ENCODE measurements around the gene ZFYVE9. TPM values are rescaled to one million over a fixed set of nuclear protein-coding genes. Genes with fewer than 3 reads are reported as not detected.

The ZFYVE9 gene
- polyA plus RNA-seq, 3 donors: 0.09 TPM; not detected in 2

DNA sequence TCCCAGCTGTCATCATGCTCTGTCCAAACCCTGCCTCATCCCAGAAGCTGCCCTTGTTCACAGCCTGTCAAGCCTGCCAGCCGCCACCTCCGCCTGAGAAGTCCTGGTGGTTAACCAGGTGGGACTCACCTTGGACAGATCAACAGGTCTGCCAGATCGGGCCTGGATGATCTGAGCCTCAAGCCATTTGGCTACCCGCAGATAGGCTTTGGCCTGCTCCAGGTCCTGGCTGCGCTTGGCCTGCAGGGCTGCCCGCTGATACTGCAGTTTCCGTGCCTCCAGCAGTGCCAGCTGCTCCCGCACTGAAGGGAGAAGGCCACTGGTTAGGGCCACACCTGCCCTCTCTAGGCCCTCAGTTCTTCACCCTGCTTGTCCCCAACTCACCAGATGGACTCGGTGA lies 215.5 kb downstream of the ZFYVE9 start:
- Histone ChIP-seq H3K4me1 (ENCODE audit: control insufficient read depth in 1 of 2, insufficient read depth in 2 of 2, low read length in 2 of 2) (no peaks in the 10 kb centered on the region), H3K27ac (ENCODE audit: low read depth in 1 of 2, low read length in 2 of 2) (no peak overlapping the region), H2AFZ (ENCODE audit: insufficient read depth, low read depth, low read length, poor library complexity, severe bottlenecking) (no peak overlapping the region), H3K4me3 (replicated peaks in 1 of 3; ENCODE audit: low read depth in 2 of 3, low read length in 3 of 3) (no peak overlapping the region), H3K27me3 (ENCODE audit: control insufficient read depth in 2 of 2, insufficient read depth in 2 of 2, low read length in 2 of 2) (no peaks in the 10 kb centered on the region), H3K9ac (ENCODE audit: insufficient read depth, low read length, poor library complexity, severe bottlenecking) (no peak overlapping the region), H3K9me3 (replicated peaks in 1 of 2; ENCODE audit: control insufficient read depth in 1 of 2, insufficient read depth in 1 of 2, low read length in 2 of 2) (no peaks in the 10 kb centered on the region), H3K36me3 (replicated peaks in 1 of 2; ENCODE audit: control insufficient read depth in 1 of 2, insufficient read depth in 2 of 2, low read length in 2 of 2) (peaks cover 100% of the 10 kb centered on the region in 2 donors), H3K4me2 (replicated peaks; ENCODE audit: extremely low read depth, low read length, poor library complexity, severe bottlenecking) (no peak overlapping the region), H4K20me1 (ENCODE audit: insufficient read depth, low read length) (peaks cover 2% of the 10 kb centered on the region), H3K79me2 (ENCODE audit: insufficient read depth, low read length) (peaks cover under 1% of the 10 kb centered on the region)
- Mint-ChIP-seq H3K4me1 (no peaks in the 10 kb centered on the region), H3K4me3 (no peak overlapping the region), H3K27ac (no peak overlapping the region), H3K9me3 (peaks cover 0 to 2% (median 0%) of the 10 kb centered on the region in 7 donors), H3K36me3 (peaks cover 96 to 100% of the 10 kb centered on the region in 2 donors), H3K27me3 (ENCODE audit: low read depth in 3 of 3) (peaks cover 0 to 2% (median 0%) of the 10 kb centered on the region in 3 donors)
- DNase-seq: no peak
- WGBS (ENCODE audit: insufficient coverage): 97% methylated on average over 8 of the region's 9 CpGs
- TF ChIP-seq, protein P1, sequence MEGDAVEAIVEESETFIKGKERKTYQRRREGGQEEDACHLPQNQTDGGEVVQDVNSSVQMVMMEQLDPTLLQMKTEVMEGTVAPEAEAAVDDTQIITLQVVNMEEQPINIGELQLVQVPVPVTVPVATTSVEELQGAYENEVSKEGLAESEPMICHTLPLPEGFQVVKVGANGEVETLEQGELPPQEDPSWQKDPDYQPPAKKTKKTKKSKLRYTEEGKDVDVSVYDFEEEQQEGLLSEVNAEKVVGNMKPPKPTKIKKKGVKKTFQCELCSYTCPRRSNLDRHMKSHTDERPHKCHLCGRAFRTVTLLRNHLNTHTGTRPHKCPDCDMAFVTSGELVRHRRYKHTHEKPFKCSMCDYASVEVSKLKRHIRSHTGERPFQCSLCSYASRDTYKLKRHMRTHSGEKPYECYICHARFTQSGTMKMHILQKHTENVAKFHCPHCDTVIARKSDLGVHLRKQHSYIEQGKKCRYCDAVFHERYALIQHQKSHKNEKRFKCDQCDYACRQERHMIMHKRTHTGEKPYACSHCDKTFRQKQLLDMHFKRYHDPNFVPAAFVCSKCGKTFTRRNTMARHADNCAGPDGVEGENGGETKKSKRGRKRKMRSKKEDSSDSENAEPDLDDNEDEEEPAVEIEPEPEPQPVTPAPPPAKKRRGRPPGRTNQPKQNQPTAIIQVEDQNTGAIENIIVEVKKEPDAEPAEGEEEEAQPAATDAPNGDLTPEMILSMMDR (IDR thresholded peaks at IDR 0.05): no peak
- intact Hi-C loops (cut with micrococcal nuclease): no loop called here

DNA sequence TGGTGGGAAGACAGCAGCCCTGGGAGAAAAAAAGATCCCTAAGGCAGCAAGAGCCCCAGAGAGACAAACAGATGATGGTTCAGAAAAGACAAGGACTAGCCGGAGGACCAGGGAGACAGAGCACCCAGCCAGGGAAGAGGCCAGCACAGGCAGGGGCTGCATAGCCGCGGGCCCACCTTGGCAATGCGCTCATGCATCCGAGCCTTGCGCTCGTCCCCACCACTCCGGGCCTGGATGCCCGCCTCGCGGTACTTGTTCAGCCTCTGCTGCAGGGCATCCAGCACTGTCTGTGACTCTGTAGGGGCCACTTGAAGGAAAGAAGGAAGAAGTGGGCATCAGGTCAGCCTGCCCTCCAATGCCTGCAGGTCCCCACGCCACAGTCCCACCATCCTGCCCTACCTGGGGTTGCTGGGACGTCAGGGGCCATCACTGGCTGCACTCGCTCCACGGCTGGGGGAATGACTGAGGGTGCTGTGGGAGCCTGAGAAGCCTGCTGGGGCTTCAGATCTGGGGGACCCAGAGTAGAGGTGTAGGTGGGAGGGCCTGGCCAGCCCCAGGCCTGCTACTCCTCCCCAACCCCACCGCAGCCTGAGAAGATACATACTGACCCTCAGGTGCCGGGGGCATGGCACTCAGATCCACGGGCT lies 217.1 kb downstream of the ZFYVE9 start:
- peaks cover 5% of the 10 kb centered on the region for H4K20me1 ChIP-seq (ENCODE audit: insufficient read depth, low read length)
- no peak overlapping the region for H3K9ac ChIP-seq (ENCODE audit: insufficient read depth, low read length, poor library complexity, severe bottlenecking)
- peaks cover 13% of the 10 kb centered on the region for H3K79me2 ChIP-seq (ENCODE audit: insufficient read depth, low read length)
- Mint-ChIP-seq H3K4me1 (no peaks in the 10 kb centered on the region), H3K4me3 (no peak overlapping the region), H3K27me3 (ENCODE audit: low read depth in 3 of 3) (peaks cover 0 to 2% (median 0%) of the 10 kb centered on the region in 3 donors), H3K9me3 (peaks cover 0 to 2% (median 0%) of the 10 kb centered on the region in 7 donors), H3K27ac (no peak overlapping the region), H3K36me3 (peaks cover 87 to 96% of the 10 kb centered on the region in 2 donors)
- WGBS (ENCODE audit: insufficient coverage): over 99% methylated on average over 11 of the region's 18 CpGs
- no peaks in the 10 kb centered on the region for H3K4me1 ChIP-seq (ENCODE audit: control insufficient read depth in 1 of 2, insufficient read depth in 2 of 2, low read length in 2 of 2)
- no peaks in the 10 kb centered on the region for H3K27me3 ChIP-seq (ENCODE audit: control insufficient read depth in 2 of 2, insufficient read depth in 2 of 2, low read length in 2 of 2)
- intact Hi-C loops (cut with micrococcal nuclease): no loop called here
- no peak overlapping the region for H3K4me2 ChIP-seq (replicated peaks; ENCODE audit: extremely low read depth, low read length, poor library complexity, severe bottlenecking)
- DNase-seq: no peak
- no peak overlapping the region for H3K27ac ChIP-seq (ENCODE audit: low read depth in 1 of 2, low read length in 2 of 2)
- peaks cover 88 to 96% of the 10 kb centered on the region in 2 donors for H3K36me3 ChIP-seq (replicated peaks in 1 of 2; ENCODE audit: control insufficient read depth in 1 of 2, insufficient read depth in 2 of 2, low read length in 2 of 2)
- no peak overlapping the region for H2AFZ ChIP-seq (ENCODE audit: insufficient read depth, low read depth, low read length, poor library complexity, severe bottlenecking)
- H3K4me3 ChIP-seq (replicated peaks in 1 of 3; ENCODE audit: low read depth in 2 of 3, low read length in 3 of 3): no peak overlapping the region
- TF ChIP-seq, protein P1 (IDR thresholded peaks at IDR 0.05): no peak
- no peaks in the 10 kb centered on the region for H3K9me3 ChIP-seq (replicated peaks in 1 of 2; ENCODE audit: control insufficient read depth in 1 of 2, insufficient read depth in 1 of 2, low read length in 2 of 2)
